Activated naive CD8-positive, alpha-beta T cell treated with anti-CD3 and anti-CD28 coated beads, Interleukin-2, amount 50 U/mL, for 24 hours (primary cell): Measurements from ENCODE around the gene VANGL1.
A peak's percentile ranks its signal among the peaks of the same experiment; 100 is the strongest.

Experiments
- ATAC-seq: fragments of 150-1000 bp; cut with Tn5 transposase; one replicate; pipeline ENCODE4 v1.10.0; 2021
- DNase-seq: peaks from one replicate; pipeline ENCODE4 v3.0.0; 2021
- H3K27ac Mint-ChIP-seq: one replicate; pipeline ENCODE4 v1.8.0; 2021; ENCODE audit warnings: mild to moderate bottlenecking, mixed read lengths
- H3K27me3 Mint-ChIP-seq: one replicate; pipeline ENCODE4 v1.8.0; 2021; ENCODE audit warnings: mixed read lengths
- H3K36me3 Mint-ChIP-seq: one replicate; pipeline ENCODE4 v1.8.0; 2021; ENCODE audit warnings: low read depth, mixed read lengths
- H3K4me1 Mint-ChIP-seq: one replicate; pipeline ENCODE4 v1.8.0; 2021; ENCODE audit warnings: mixed read lengths
- H3K4me3 Mint-ChIP-seq: one replicate; pipeline ENCODE4 v1.8.0; 2021; ENCODE audit warnings: mild to moderate bottlenecking, moderate library complexity, mixed read lengths
- H3K9me3 Mint-ChIP-seq: one replicate; pipeline ENCODE4 v1.8.0; 2021; ENCODE audit warnings: mixed read lengths

VANGL1 gene

GRCh38 chr1:115641762-115642167 lies at the start of gene VANGL1:
VANGL1 (plus strand) TSS chr1:115641970; CDS start chr1:115651414, 9,444 bp downstream.
- Mint-ChIP-seq H3K9me3 (peaks cover 26% of the 10 kb centered on the region), H3K36me3 (peaks cover 6% of the 10 kb centered on the region), H3K4me3 (peak within 1 kb of the TSS; percentile 77), H3K27ac (no peak within 1 kb of the TSS), H3K27me3 (peaks cover 42% of the 10 kb centered on the region), H3K4me1 (peaks cover 13% of the 10 kb centered on the region)
- ATAC-seq (peak; percentile 80), DNase-seq (peak; percentile 52)

- peaks cover 2% of the 10 kb centered on the region for H3K27me3 Mint-ChIP-seq
- ATAC-seq (no peak), DNase-seq (no peak)
- H3K4me3 Mint-ChIP-seq: no peak overlapping the region
- no peaks in the 10 kb centered on the region for H3K36me3 Mint-ChIP-seq
- no peak overlapping the region for H3K27ac Mint-ChIP-seq
- H3K4me1 Mint-ChIP-seq: no peaks in the 10 kb centered on the region
- H3K9me3 Mint-ChIP-seq: peaks cover 7% of the 10 kb centered on the region
Measured at GRCh38 chr1:115592264-115592663, 49.5 kb upstream of the VANGL1 start.

DNA sequence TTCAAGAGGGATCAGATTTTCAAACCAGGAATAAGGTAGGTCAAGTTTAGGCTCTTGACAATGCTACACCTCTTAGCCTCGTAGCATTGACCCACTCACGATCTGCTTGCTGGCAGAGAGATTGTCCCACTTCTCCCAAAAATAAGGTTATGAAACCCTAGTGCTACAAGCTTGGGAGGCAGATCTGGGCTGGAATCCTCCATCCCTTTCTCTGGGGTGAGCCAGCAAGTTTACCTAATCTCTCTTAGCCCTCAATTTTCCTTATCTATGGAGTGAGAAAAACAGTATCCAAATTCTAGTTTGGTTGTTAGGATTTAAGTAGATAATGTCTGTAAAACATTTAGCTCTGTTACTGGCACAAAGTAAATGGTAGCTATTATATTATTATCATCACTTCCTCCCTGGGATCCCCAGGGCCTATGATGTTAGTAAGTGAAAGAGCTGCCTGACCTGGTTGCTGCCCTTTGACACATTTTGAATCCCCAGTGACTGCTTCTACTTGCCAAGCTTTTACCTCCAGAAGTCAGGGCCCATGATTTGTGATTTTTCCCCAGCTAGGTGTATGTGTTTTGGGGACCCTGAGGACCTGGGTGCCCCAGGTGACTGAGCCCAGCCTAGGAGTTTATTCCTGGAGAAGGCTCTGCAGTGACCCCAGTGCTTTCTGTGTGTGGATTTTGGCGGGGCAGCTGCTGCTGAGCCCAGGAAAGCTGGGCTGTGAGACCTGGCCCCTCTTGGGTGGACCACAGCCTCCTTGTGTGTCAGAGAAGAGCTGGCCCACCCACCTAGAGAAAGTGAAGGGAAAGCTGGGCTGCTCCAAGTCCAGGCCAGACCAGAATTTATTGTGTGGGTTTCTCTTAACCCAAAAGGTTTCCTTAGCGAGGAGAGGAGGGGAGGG lies 48.2 kb upstream of the VANGL1 start:
- DNase-seq (no peak), ATAC-seq (no peak)
- no peaks in the 10 kb centered on the region for H3K27me3 Mint-ChIP-seq
- H3K4me1 Mint-ChIP-seq: no peaks in the 10 kb centered on the region
- H3K36me3 Mint-ChIP-seq: no peaks in the 10 kb centered on the region
- H3K27ac Mint-ChIP-seq: no peak overlapping the region
- peaks cover 6% of the 10 kb centered on the region for H3K9me3 Mint-ChIP-seq
- no peak overlapping the region for H3K4me3 Mint-ChIP-seq

DNA sequence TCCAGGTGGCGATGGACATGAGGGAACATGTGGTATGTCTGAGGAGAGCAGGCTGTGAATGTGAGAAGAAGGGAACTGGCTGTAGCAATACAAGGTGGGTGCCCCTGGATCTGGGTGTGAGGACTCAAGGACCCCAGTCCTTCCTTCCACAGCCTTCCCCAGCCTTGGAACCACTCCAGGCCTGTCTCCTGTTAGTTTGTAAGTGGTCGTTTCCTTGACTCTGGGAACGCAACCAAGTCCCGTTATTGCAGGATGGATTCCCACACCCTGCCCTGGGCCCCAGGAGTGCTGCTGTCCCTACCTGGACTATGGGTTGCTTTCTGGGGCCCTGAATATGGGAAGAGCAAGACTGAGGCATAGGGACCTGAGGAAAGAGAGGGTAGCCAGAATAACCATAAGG lies 47.2 kb upstream of the VANGL1 start:
- Mint-ChIP-seq H3K4me3 (no peak overlapping the region), H3K4me1 (no peaks in the 10 kb centered on the region), H3K9me3 (no peaks in the 10 kb centered on the region), H3K27ac (no peak overlapping the region), H3K27me3 (no peaks in the 10 kb centered on the region), H3K36me3 (no peaks in the 10 kb centered on the region)
- DNase-seq (no peak), ATAC-seq (no peak)

GRCh38 chr1:115595279-115596079 lies 46.3 kb upstream of the VANGL1 start:
- Mint-ChIP-seq H3K36me3 (no peaks in the 10 kb centered on the region), H3K4me3 (no peak overlapping the region), H3K27ac (no peak overlapping the region), H3K4me1 (no peaks in the 10 kb centered on the region), H3K9me3 (no peaks in the 10 kb centered on the region), H3K27me3 (no peaks in the 10 kb centered on the region)
- DNase-seq (peak; percentile 74), ATAC-seq (no peak)

DNA sequence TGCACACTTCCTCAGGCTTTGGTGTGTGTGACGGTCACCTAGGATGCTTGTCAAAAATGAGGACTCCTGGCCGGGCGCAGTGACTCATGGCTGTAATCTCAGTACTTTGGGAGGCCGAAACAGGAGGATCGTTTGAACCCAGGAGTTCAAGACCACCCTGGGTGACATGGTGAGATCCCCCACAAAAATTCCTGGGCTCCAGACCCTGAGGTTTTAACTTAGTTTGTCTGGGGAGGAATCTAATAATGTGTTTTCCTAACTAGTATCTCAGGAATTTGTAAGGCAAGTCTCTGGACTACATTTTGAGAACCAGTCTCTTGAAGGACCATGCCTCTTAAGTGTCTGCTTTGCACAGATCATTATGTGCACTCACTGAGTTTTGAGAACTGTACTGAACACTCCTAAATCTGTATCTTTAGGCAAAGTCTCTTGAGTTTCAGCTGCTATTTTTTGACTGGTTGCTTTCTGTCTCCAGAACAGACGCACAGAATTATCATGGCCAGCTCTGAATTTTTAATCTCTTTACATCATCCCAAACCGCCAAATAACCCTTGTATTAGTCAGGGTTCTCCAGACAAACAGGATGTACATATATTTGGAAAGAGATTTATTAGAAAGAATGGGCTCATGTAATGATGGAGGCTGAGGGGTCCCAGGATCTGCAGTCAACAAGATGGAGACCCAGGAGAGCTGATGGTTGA lies 45.5 kb upstream of the VANGL1 start:
- no peak for ATAC-seq
- Mint-ChIP-seq H3K27me3 (no peaks in the 10 kb centered on the region), H3K4me1 (no peaks in the 10 kb centered on the region), H3K27ac (no peak overlapping the region), H3K9me3 (no peaks in the 10 kb centered on the region), H3K36me3 (no peaks in the 10 kb centered on the region), H3K4me3 (no peak overlapping the region)
- no peak for DNase-seq

DNA sequence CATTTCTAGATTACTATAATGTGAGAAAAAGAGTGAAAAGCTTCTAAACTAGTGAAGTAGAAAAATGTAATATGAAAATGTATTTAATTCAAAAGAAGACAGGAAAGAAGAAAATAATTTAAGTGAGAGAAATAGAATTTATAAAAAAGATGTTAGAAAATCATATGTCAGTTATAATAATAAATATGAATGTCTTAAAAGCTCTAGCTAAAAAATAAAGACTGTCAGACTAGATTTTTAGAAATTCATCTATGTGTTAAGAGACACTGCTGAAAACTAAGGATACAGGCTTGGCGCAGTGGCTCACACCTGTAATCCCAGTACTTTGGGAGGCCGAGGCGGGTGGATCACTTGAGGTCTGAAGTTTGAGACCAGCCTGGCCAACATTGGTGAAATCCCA lies 37.3 kb upstream of the VANGL1 start:
- DNase-seq: no peak
- peaks cover 4% of the 10 kb centered on the region for H3K9me3 Mint-ChIP-seq
- no peaks in the 10 kb centered on the region for H3K4me1 Mint-ChIP-seq

DNA sequence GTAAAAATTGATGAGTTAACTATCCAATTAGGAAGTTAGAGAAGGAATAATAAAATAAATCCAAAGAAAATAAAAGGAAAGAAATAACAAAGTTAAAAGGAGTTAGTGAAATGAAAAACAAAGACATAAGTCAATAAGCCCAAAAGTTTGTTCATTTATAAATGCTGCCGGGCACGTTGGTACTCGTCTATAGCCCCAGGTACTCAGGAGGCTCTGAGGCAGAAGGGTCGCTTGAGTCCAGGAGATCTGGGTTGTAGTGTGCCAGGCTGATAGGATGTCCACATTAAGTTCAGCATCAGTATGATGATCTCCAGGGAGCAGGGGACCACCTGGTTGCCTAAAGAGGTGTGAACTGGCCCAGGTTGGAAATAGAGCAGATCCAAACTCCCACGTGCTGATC lies 35.5 kb upstream of the VANGL1 start:
- H3K36me3 Mint-ChIP-seq: no peaks in the 10 kb centered on the region
- ATAC-seq (no peak), DNase-seq (no peak)
- H3K27ac Mint-ChIP-seq: no peak overlapping the region
- H3K4me1 Mint-ChIP-seq: no peaks in the 10 kb centered on the region
- peaks cover 9% of the 10 kb centered on the region for H3K27me3 Mint-ChIP-seq
- H3K9me3 Mint-ChIP-seq: peaks cover 3% of the 10 kb centered on the region
- no peak overlapping the region for H3K4me3 Mint-ChIP-seq

More for the DNA sequence above, 37.3 kb upstream of the VANGL1 start:
- peaks cover 9% of the 10 kb centered on the region for H3K27me3 Mint-ChIP-seq
- no peak overlapping the region for H3K27ac Mint-ChIP-seq
- no peak overlapping the region for H3K4me3 Mint-ChIP-seq
- H3K36me3 Mint-ChIP-seq: no peaks in the 10 kb centered on the region
- ATAC-seq: no peak

- Mint-ChIP-seq H3K36me3 (no peaks in the 10 kb centered on the region), H3K4me3 (no peak overlapping the region), H3K9me3 (no peaks in the 10 kb centered on the region), H3K27ac (no peak overlapping the region), H3K4me1 (no peaks in the 10 kb centered on the region), H3K27me3 (peaks cover 9% of the 10 kb centered on the region)
- DNase-seq (no peak), ATAC-seq (no peak)
Measured at GRCh38 chr1:115609021-115609420, 32.7 kb upstream of the VANGL1 start.

DNA sequence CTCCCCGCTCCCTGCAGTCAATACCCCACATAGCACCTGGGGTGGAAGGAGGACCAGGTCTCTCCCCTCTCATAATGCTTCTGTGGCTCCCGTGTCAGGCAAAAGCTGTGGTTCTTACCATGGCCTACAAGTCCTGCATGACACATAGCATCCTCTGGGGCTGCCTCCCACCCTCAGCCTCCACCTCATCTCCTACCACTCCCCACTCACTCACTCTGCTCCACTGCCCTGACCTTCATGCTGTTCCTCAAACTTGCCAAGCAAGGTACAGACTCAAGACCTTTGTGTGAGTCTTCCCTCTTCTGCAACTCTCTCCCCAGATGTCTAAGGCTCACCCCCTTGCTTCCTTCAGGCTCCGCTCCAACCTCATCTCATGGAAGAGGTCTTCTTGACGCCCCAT lies 28.0 kb upstream of the VANGL1 start:
- Mint-ChIP-seq H3K27me3 (peaks cover 8% of the 10 kb centered on the region), H3K4me3 (no peak overlapping the region)

DNA sequence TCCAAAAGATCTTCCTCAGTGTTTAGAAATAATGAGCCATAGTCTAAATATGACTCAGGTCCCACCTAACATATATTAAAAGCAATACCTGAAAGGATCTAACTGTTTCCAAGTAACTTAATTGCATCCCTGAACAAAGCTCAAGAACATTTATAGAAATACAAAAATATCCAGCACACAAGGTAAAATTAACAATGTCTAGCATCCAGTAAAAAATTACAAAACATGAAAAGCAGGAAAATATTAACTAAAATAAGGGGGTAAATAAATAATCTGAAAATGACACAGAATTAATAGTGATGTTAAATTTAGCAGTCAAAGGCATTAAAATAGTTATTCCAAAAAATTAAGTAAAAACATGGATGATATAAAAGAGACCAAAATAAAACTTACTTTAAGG lies 21.3 kb upstream of the VANGL1 start:
- no peaks in the 10 kb centered on the region for H3K4me1 Mint-ChIP-seq
- DNase-seq (no peak), ATAC-seq (no peak)

More for the DNA sequence above, 28.0 kb upstream of the VANGL1 start:
- peaks cover 13% of the 10 kb centered on the region for H3K9me3 Mint-ChIP-seq
- no peak for DNase-seq
- H3K36me3 Mint-ChIP-seq: no peaks in the 10 kb centered on the region
- ATAC-seq: no peak
- no peak overlapping the region for H3K27ac Mint-ChIP-seq
- H3K4me1 Mint-ChIP-seq: no peaks in the 10 kb centered on the region

DNA sequence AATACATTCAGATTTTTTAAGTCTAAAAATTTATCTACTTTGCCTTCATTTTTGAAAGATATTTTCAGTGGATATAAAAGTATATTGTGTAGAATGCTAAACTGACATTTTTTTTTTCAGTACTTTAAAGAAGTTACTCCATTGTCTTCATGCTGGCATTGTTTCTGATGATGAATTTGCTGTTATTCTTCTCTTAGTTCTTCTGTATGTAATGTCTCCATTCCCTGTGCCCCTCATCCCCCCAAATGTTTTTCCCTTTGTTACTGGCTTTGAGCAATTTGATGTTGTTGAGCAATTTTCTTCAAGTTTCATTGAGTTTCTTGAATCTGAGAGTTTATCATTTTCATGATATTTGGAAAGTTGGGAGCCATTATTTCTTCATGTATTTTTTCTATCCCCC lies 20.8 kb upstream of the VANGL1 start:
- H3K4me1 Mint-ChIP-seq: no peaks in the 10 kb centered on the region
- no peak overlapping the region for H3K27ac Mint-ChIP-seq
- H3K27me3 Mint-ChIP-seq: peaks cover 4% of the 10 kb centered on the region
- peaks cover 28% of the 10 kb centered on the region for H3K9me3 Mint-ChIP-seq
- H3K4me3 Mint-ChIP-seq: no peak overlapping the region
- H3K36me3 Mint-ChIP-seq: peaks cover 3% of the 10 kb centered on the region
- no peak for ATAC-seq
- no peak for DNase-seq

More for the DNA sequence above, 21.3 kb upstream of the VANGL1 start:
- Mint-ChIP-seq H3K9me3 (peaks cover 31% of the 10 kb centered on the region), H3K27me3 (peaks cover 6% of the 10 kb centered on the region), H3K36me3 (peaks cover 3% of the 10 kb centered on the region), H3K27ac (no peak overlapping the region), H3K4me3 (no peak overlapping the region)

- no peak for DNase-seq
- no peak overlapping the region for H3K4me3 Mint-ChIP-seq
- peaks cover 25% of the 10 kb centered on the region for H3K9me3 Mint-ChIP-seq
- H3K27me3 Mint-ChIP-seq: peaks cover 7% of the 10 kb centered on the region
- no peak overlapping the region for H3K27ac Mint-ChIP-seq
- no peaks in the 10 kb centered on the region for H3K4me1 Mint-ChIP-seq
- ATAC-seq: no peak
- peaks cover 3% of the 10 kb centered on the region for H3K36me3 Mint-ChIP-seq
Measured at GRCh38 chr1:115624859-115625258, 16.9 kb upstream of the VANGL1 start.

DNA sequence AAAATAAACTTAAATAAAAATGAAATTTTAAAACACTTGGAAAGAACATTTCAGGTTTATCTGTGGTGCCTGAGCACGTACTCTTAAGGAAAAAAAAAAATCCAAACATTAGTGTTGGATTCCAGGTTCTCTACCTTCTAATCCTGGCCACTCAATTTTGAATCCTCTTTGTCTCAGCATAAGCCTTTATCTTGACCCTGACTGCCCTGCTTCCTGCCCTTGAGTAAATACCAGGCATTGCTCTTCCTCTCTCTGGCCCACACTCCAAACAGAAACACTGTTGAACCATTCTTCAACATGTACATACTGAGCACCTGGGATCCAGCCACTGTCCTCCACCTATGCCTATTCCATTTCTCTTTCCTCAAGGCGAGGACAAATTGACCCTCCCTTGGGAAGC lies 11.4 kb upstream of the VANGL1 start:
- no peak for ATAC-seq
- no peak for DNase-seq
- Mint-ChIP-seq H3K36me3 (no peaks in the 10 kb centered on the region), H3K4me3 (no peak overlapping the region), H3K9me3 (peaks cover 5% of the 10 kb centered on the region), H3K27ac (no peak overlapping the region), H3K27me3 (peaks cover 16% of the 10 kb centered on the region), H3K4me1 (no peaks in the 10 kb centered on the region)
